A549 (cell line): ENCODE results near the gene PRKCE. TPM values are rescaled to one million over a fixed set of nuclear protein-coding genes. Genes with fewer than 3 reads are reported as not detected.

Experiments
- ATAC-seq, 2 experiments: fragments of 200-7000 bp in 1 of 2; fragments of >200 bp in 1 of 2; cut with Nextera tagmentation in 1 of 2; cut with Tn5 transposase in 1 of 2; 3 replicates each; pipeline versions ENCODE4 v1.8.0 to v1.9.1; 2018 to 2020; ENCODE audit warnings: mild to moderate bottlenecking in 1 of 2, moderate library complexity in 1 of 2
- CTCF ChIA-PET: fragments of 300-600 bp; sonication (Branson Sonifier 250); formaldehyde crosslinking; extraction: SDS; loops from one replicate; lab custom pipeline; 2021; ENCODE audit warnings: antibody characterized with exemption, inconsistent platforms; lab: Yijun Ruan, JAX
- POLR2A ChIA-PET: fragments of 350-600 bp; formaldehyde crosslinking; extraction: SDS; loops from one replicate; lab custom pipeline; 2021; ENCODE audit warnings: antibody characterized with exemption, inconsistent platforms; lab: Yijun Ruan, JAX
- DNase-seq, 2 experiments: peaks; one replicate each; pipeline versions ENCODE4 v3.0.0 to v3.0.0-alpha.2; 2011 to 2016; ENCODE audit warnings: low read depth in 1 of 2, low spot score in 1 of 2
- FAIRE-seq: peaks from 2 replicates; lab custom pipeline; 2011; peaks lifted over from hg19 to GRCh38; lab: Jason Lieb, UNC
- H3K27ac ChIP-seq, 2 experiments: fragments of >200 bp; sonication (Bioruptor Twin); formaldehyde crosslinking; 3 replicates each; pipeline ENCODE4 v1.5.1; 2016 to 2017
- H3K4me1 ChIP-seq: fragments of >200 bp; sonication (Bioruptor Twin); formaldehyde crosslinking; 3 replicates; pipeline ENCODE4 v1.6.1; 2016
- H3K4me2 ChIP-seq: fragments of >200 bp; sonication (Bioruptor Twin); formaldehyde crosslinking; 3 replicates; pipeline ENCODE4 v1.6.1; 2016
- H3K4me3 ChIP-seq: fragments of >200 bp; sonication (Bioruptor Twin); formaldehyde crosslinking; 3 replicates; pipeline ENCODE4 v1.5.1; 2016
- H3K9me3 ChIP-seq: fragments of >200 bp; sonication (Bioruptor Twin); formaldehyde crosslinking; 3 replicates; pipeline ENCODE4 v1.6.1; 2016
- ATOH8 ChIP-seq: fragments of 250-450 bp; sonication (Bioruptor Pico); IDR thresholded peaks from 2 replicates; pipeline ENCODE4 v1.5.0; 2020; ENCODE audit warnings: low read depth, mild to moderate bottlenecking, moderate library complexity
- BCL3 ChIP-seq: fragments of >200 bp; sonication (Bioruptor Twin); formaldehyde crosslinking; IDR thresholded peaks from 3 replicates; pipeline ENCODE4 v1.6.1; 2016
- BHLHE40 ChIP-seq: IDR thresholded peaks from 2 replicates; pipeline ENCODE4 v1.6.1; 2012; ENCODE audit warnings: low read depth, low read length, inconsistent platforms
- CHD2 ChIP-seq: fragments of 150-350 bp; IDR thresholded peaks from 2 replicates; pipeline ENCODE4 v1.6.1; 2014; ENCODE audit warnings: low read length; ENCODE audit not compliant: partially characterized antibody
- E2F6 ChIP-seq: IDR thresholded peaks from 2 replicates; pipeline ENCODE4 v1.6.1; 2012; ENCODE audit warnings: low read depth, borderline replicate concordance
- EP300 ChIP-seq, 2 experiments: fragments of >200 bp; sonication (Bioruptor Twin); formaldehyde crosslinking; IDR thresholded peaks; 2 replicates in 1 of 2; 3 replicates in 1 of 2; pipeline ENCODE4 v1.6.1; 2016 to 2017
- ESRRA ChIP-seq: fragments of 150-350 bp; IDR thresholded peaks from 2 replicates; pipeline ENCODE4 v1.6.1; 2014; ENCODE audit warnings: mild to moderate bottlenecking, low read length, borderline replicate concordance
- FOSL2 ChIP-seq, 2 experiments: fragments of 450-650 bp in 1 of 2; fragments of >200 bp in 1 of 2; sonication (Bioruptor Twin) in 1 of 2; formaldehyde crosslinking; IDR thresholded peaks; 2 replicates each; pipeline versions ENCODE4 v1.5.0 to v1.6.1; 2016 to 2020; ENCODE audit warnings: mild to moderate bottlenecking in 1 of 2, moderate library complexity in 1 of 2
- HDAC2 ChIP-seq: fragments of 200-600 bp; sonication (generic); IDR thresholded peaks from 2 replicates; pipeline ENCODE4 v1.6.1; 2016
- HEYL ChIP-seq: fragments of 250-450 bp; sonication (Bioruptor Pico); IDR thresholded peaks from 2 replicates; pipeline ENCODE4 v1.8.0; 2021; ENCODE audit warnings: mild to moderate bottlenecking, moderate library complexity
- HOXB13 ChIP-seq: fragments of 250-450 bp; sonication (Bioruptor Pico); IDR thresholded peaks from 2 replicates; pipeline ENCODE4 v1.5.0; 2020; ENCODE audit warnings: low read depth, mild to moderate bottlenecking, moderate library complexity
- JUN ChIP-seq, 2 experiments: fragments of >200 bp; sonication (Bioruptor Twin); formaldehyde crosslinking; IDR thresholded peaks; 2 replicates in 1 of 2; 3 replicates in 1 of 2; pipeline ENCODE4 v1.6.1; 2016 to 2017
- JUNB ChIP-seq: fragments of >200 bp; sonication (Bioruptor Twin); formaldehyde crosslinking; IDR thresholded peaks from 2 replicates; pipeline ENCODE4 v1.6.1; 2016
- KDM5A ChIP-seq: fragments of 200-600 bp; sonication (generic); IDR thresholded peaks from 2 replicates; pipeline ENCODE4 v1.6.1; 2016; ENCODE audit warnings: antibody characterized with exemption, mild to moderate bottlenecking
- MAZ ChIP-seq: fragments of 150-350 bp; IDR thresholded peaks from 2 replicates; pipeline ENCODE4 v1.6.1; 2014; ENCODE audit warnings: antibody characterized with exemption, low read depth, low read length, borderline replicate concordance
- MYC ChIP-seq: IDR thresholded peaks from 2 replicates; pipeline ENCODE4 v1.6.1; 2012; ENCODE audit warnings: mild to moderate bottlenecking, inconsistent platforms, low read length, improper control_type of control experiment, borderline replicate concordance
- NFE2L2 ChIP-seq: fragments of 150-350 bp; conservative IDR thresholded peaks from 2 replicates; pipeline ENCODE4 v1.6.1; 2014; ENCODE audit warnings: low read length
- NPAS2 ChIP-seq: fragments of 250-450 bp; sonication (Bioruptor Pico); IDR thresholded peaks from 2 replicates; pipeline ENCODE4 v1.8.0; 2022; ENCODE audit warnings: mild to moderate bottlenecking, moderate library complexity, borderline replicate concordance
- NR3C1 ChIP-seq: fragments of >200 bp; sonication (Bioruptor Twin); formaldehyde crosslinking; IDR thresholded peaks from 3 replicates; pipeline ENCODE4 v1.6.1; 2017
- PBX3 ChIP-seq: IDR thresholded peaks from 2 replicates; pipeline ENCODE4 v1.6.1; 2012
- POLR2AphosphoS2 ChIP-seq: conservative IDR thresholded peaks from 2 replicates; pipeline ENCODE4 v1.6.1; 2012; ENCODE audit warnings: low read length, improper control_type of control experiment, inconsistent platforms
- RAD21 ChIP-seq, 2 experiments: fragments of >200 bp in 1 of 2; sonication (Bioruptor Twin) in 1 of 2; formaldehyde crosslinking in 1 of 2; IDR thresholded peaks in 1 of 2; conservative IDR thresholded peaks in 1 of 2; 2 replicates in 1 of 2; 3 replicates in 1 of 2; pipeline ENCODE4 v1.6.1; 2012 to 2018; ENCODE audit warnings: inconsistent platforms in 1 of 2
- RARB ChIP-seq: fragments of 250-450 bp; sonication (Bioruptor Pico); IDR thresholded peaks from 2 replicates; pipeline ENCODE4 v1.8.0; 2021; ENCODE audit warnings: mild to moderate bottlenecking, moderate library complexity
- SREBF2 ChIP-seq: fragments of 450-650 bp; IDR thresholded peaks from 2 replicates; pipeline ENCODE4 v1.6.1; 2014; ENCODE audit warnings: mild to moderate bottlenecking, moderate library complexity
- ZC3H11A ChIP-seq: fragments of 450-650 bp; IDR thresholded peaks from 2 replicates; pipeline ENCODE4 v1.6.1; 2014; ENCODE audit warnings: antibody characterized with exemption, mild to moderate bottlenecking
- ZFP36 ChIP-seq: fragments of 450-650 bp; IDR thresholded peaks from 2 replicates; pipeline ENCODE4 v1.6.1; 2014; ENCODE audit warnings: borderline replicate concordance; ENCODE audit not compliant: partially characterized antibody
- ZNF302 ChIP-seq: fragments of 250-450 bp; sonication (Bioruptor Pico); IDR thresholded peaks from 2 replicates; pipeline ENCODE4 v1.9.0; 2021; ENCODE audit warnings: inconsistent platforms, mild to moderate bottlenecking, moderate library complexity
- ZSCAN20 ChIP-seq: fragments of 250-450 bp; sonication (Bioruptor Pico); IDR thresholded peaks from 2 replicates; pipeline ENCODE4 v1.8.0; 2022; ENCODE audit warnings: mild to moderate bottlenecking, moderate library complexity
- WGBS: methylation state at CpG from one replicate; pipeline ENCODE4 v1.1.6; 2017; ENCODE audit errors: missing lambda C conversion rate; 5-methylcytosine and 5-hydroxymethylcytosine counted together
- polyA plus RNA-seq, 4 experiments: library from polyadenylated mRNA; depleted of rRNA in 3 of 4; stranded (reverse); fragments of >200 nt; fragmentation: RNase III in 1 of 4; extraction: RNeasy Plus Mini Kit Qiagen cat#74134 plus additional on column Dnase treatment in 1 of 4; gene quantifications; 2 replicates in 3 of 4; 3 replicates in 1 of 4; pipeline ENCODE4 v1.2.3, GENCODE V29; 2011 to 2017

The PRKCE gene
- polyA plus RNA-seq, 2 of the 4 experiments (the other 2 are of a cell fraction): 11.5 to 12.0 TPM

- no peak for DNase-seq
- ChIA-PET CTCF (interaction anchor here (1.0 kb wide), 1 partner anchor 87 kb away, joined by 3 read pairs; no protein-coding TSS in a partner anchor), POLR2A (no interaction called here)
- 97% methylated on average over 8 of the region's 8 CpGs for WGBS
- no peak overlapping the region for H3K27ac ChIP-seq
- H3K4me3 ChIP-seq: no peak overlapping the region
- H3K4me2 ChIP-seq: no peak overlapping the region
- TF ChIP-seq POLR2AphosphoS2 (no peak), JUNB (no peak), HDAC2 (no peak), E2F6 (no peak), RARB (no peak), RAD21 (conservative IDR thresholded peaks at IDR 0.05 in 1 of 2, IDR thresholded peaks at IDR 0.05 in 1 of 2) (no peak), NFE2L2 (no peak), ZC3H11A (no peak), BHLHE40 (no peak), KDM5A (no peak), ZFP36 (no peak), SREBF2 (no peak), CHD2 (no peak), HEYL (CRISPR knock-in tag) (no peak), ZNF302 (CRISPR knock-in tag) (no peak), MAZ (no peak), PBX3 (no peak), NPAS2 (CRISPR knock-in tag) (no peak)
- no peak for ATAC-seq
- H3K4me1 ChIP-seq: peaks cover 3% of the 10 kb centered on the region; the same call in 1 of the 3 replicates
- no peak for FAIRE-seq
- H3K9me3 ChIP-seq: no peaks in the 10 kb centered on the region
Observed at GRCh38 chr2:45904946-45905631, 253.6 kb downstream of the PRKCE start.

- WGBS: 85% methylated on average over 5 of the region's 5 CpGs
Observed at GRCh38 chr2:45905632-45905958, 254.1 kb downstream of the PRKCE start.

GRCh38 chr2:45907592-45907991 lies 256.1 kb downstream of the PRKCE start:
- CTCF ChIA-PET: interaction anchor here (0.9 to 1.0 kb wide), 2 partner anchors 15 to 85 kb away, joined by 3 read pairs; no protein-coding TSS in a partner anchor
- no peak for FAIRE-seq
- TF ChIP-seq ESRRA: no peak
- no peak for TF ChIP-seq JUN (IDR thresholded peaks at IDR 0.05)
- TF ChIP-seq BCL3: no peak
- TF ChIP-seq FOSL2 (IDR thresholded peaks at IDR 0.05): no peak
- TF ChIP-seq FOSL2 (CRISPR knock-in tag; IDR thresholded peaks at IDR 0.05): no peak
- TF ChIP-seq SREBF2: no peak
- no peak for TF ChIP-seq POLR2AphosphoS2
- no peak for TF ChIP-seq ATOH8
- TF ChIP-seq EP300 (IDR thresholded peaks at IDR 0.05): no peak
- TF ChIP-seq MYC: no peak
- TF ChIP-seq HEYL (CRISPR knock-in tag): no peak
- no peak for TF ChIP-seq JUNB
- no peak for TF ChIP-seq NR3C1
- TF ChIP-seq ZFP36: no peak
- TF ChIP-seq ZSCAN20: no peak
- TF ChIP-seq ZNF302 (CRISPR knock-in tag): no peak

More at GRCh38 chr2:45905632-45905958, 254.1 kb downstream of the PRKCE start:
- H3K9me3 ChIP-seq: no peaks in the 10 kb centered on the region
- no peak for FAIRE-seq
- H3K4me1 ChIP-seq: peaks cover 3% of the 10 kb centered on the region; the same call in 1 of the 3 replicates
- ATAC-seq: no peak
- no peak overlapping the region for H3K27ac ChIP-seq
- TF ChIP-seq HOXB13 (CRISPR knock-in tag): no peak
- no peak overlapping the region for H3K4me3 ChIP-seq
- H3K4me2 ChIP-seq: no peak overlapping the region
- ChIA-PET CTCF (interaction anchor here (1.3 kb wide), 1 partner anchor 12 kb away, joined by 3 read pairs; no protein-coding TSS in a partner anchor), POLR2A (no interaction called here)
- DNase-seq: no peak

More at GRCh38 chr2:45907592-45907991, 256.1 kb downstream of the PRKCE start:
- WGBS: 78% methylated on average over 9 of the region's 9 CpGs
- ATAC-seq (peak; percentile 11 to 31; a peak in 2 of 6 replicates), DNase-seq (no peak)
- no peak overlapping the region for H3K4me3 ChIP-seq
- H3K4me2 ChIP-seq: no peak overlapping the region
- H3K9me3 ChIP-seq: no peaks in the 10 kb centered on the region
- H3K27ac ChIP-seq: no peak overlapping the region
- peaks cover 3% of the 10 kb centered on the region; the same call in 1 of the 3 replicates for H3K4me1 ChIP-seq
- POLR2A ChIA-PET: no interaction called here
